Spinal cord (tissue), 10 donors: ENCODE data around the gene PCDHGA1. TPM values are rescaled to one million over a fixed set of nuclear protein-coding genes. Genes with fewer than 3 reads are reported as not detected.
"Not testable (repeated sequence)": the region's sequence is repeated elsewhere in the genome, so short reads cannot be mapped to it uniquely, and the experiment has no call there.

ENCODE experiments used
- DNase-seq, 6 donors: peaks; one replicate each; pipeline versions ENCODE4 v3.0.0 to v3.0.0-alpha.2; 2013 to 2015; ENCODE audit warnings: low spot score in 6 of 6, low read depth in 4 of 6
- H3K27ac ChIP-seq: one replicate; pipeline ENCODE4 v1.5.1; 2013; ENCODE audit warnings: low read depth, low read length, control low read depth
- H3K27me3 ChIP-seq: one replicate; pipeline ENCODE4 v1.6.1; 2013; ENCODE audit warnings: low read length; ENCODE audit not compliant: control insufficient read depth, insufficient read depth
- H3K36me3 ChIP-seq: one replicate; pipeline ENCODE4 v1.6.1; 2013; ENCODE audit warnings: low read length; ENCODE audit not compliant: control insufficient read depth, insufficient read depth
- H3K4me1 ChIP-seq: one replicate; pipeline ENCODE4 v1.6.1; 2013; ENCODE audit warnings: low read length; ENCODE audit not compliant: control insufficient read depth, insufficient read depth
- H3K4me3 ChIP-seq: one replicate; pipeline ENCODE4 v1.5.1; 2013; ENCODE audit warnings: low read depth, low read length, control low read depth
- H3K9me3 ChIP-seq: one replicate; pipeline ENCODE4 v1.6.1; 2013; ENCODE audit warnings: low read length; ENCODE audit not compliant: control insufficient read depth, insufficient read depth
- WGBS: methylation state at CpG from one replicate; pipeline ENCODE4 v1.1.5; 2013; ENCODE audit warnings: missing lambda C conversion rate; ENCODE audit not compliant: insufficient coverage; 5-methylcytosine and 5-hydroxymethylcytosine counted together
- polyA plus RNA-seq, 2 donors: library from polyadenylated mRNA; unstranded; fragments of 120-200 nt; gene quantifications; one replicate each; pipeline ENCODE4 v1.2.1, GENCODE V29; 2013; ENCODE audit not compliant: insufficient read length in 2 of 2
- total RNA-seq, 2 donors: library from RNA; depleted of rRNA in 1 of 2; stranded (reverse); fragments of 120-200 nt in 1 of 2; fragments of >200 nt in 1 of 2; gene quantifications; one replicate each; pipeline versions ENCODE4 v1.2.3 to v1.2.4, GENCODE V29; 2013 to 2014
- donor health status: healthy.

Gene PCDHGA1
- total and polyA plus RNA-seq, 4 donors = 1.4 to 3.8 (median 2.7) TPM

GRCh38 chr5:141420855-141421488 is 90.7 kb downstream of the PCDHGA1 start, which contains the start of gene PCDHGA11:
TSS of gene PCDHGA11 (plus strand) at chr5:141421051. CDS start at chr5:141421228, 177 bp downstream.
- peak within 1 kb of the TSS; percentile 26 for H3K4me3 ChIP-seq
- H3K36me3 ChIP-seq = peaks cover 26% of the 10 kb centered on the region
- 11% methylated on average over 34 of the region's 42 CpGs for WGBS
- H3K27me3 ChIP-seq = no peaks in the 10 kb centered on the region
- DNase-seq = peak in 2 of 6 donors; percentile 55 to 73
- H3K9me3 ChIP-seq = peaks cover 75% of the 10 kb centered on the region
- peaks cover 22% of the 10 kb centered on the region for H3K4me1 ChIP-seq
- H3K27ac ChIP-seq = no peak within 1 kb of the TSS

GRCh38 chr5:141421489-141421855 is 91.2 kb downstream of the PCDHGA1 start:
- whole genome bisulfite sequencing = 11% methylated on average over 7 of the region's 13 CpGs
- Histone ChIP-seq H3K9me3 (peaks cover 75% of the 10 kb centered on the region), H3K27me3 (no peaks in the 10 kb centered on the region), H3K4me3 (peak overlapping the region; percentile 26), H3K4me1 (peaks cover 22% of the 10 kb centered on the region), H3K36me3 (peaks cover 26% of the 10 kb centered on the region), H3K27ac (no peak overlapping the region)
- no peak for DNase-seq

GRCh38 chr5:141422742-141423291 is 92.5 kb downstream of the PCDHGA1 start:
- Histone ChIP-seq H3K36me3 (peaks cover 26% of the 10 kb centered on the region), H3K27me3 (no peaks in the 10 kb centered on the region), H3K4me1 (peaks cover 22% of the 10 kb centered on the region), H3K27ac (no peak overlapping the region), H3K9me3 (peaks cover 84% of the 10 kb centered on the region), H3K4me3 (no peak overlapping the region)
- no peak for DNase-seq
- 21% methylated on average over 42 of the region's 42 CpGs for WGBS

- Histone ChIP-seq H3K27ac (no peak overlapping the region), H3K4me1 (peaks cover 21% of the 10 kb centered on the region), H3K36me3 (peaks cover 19% of the 10 kb centered on the region), H3K4me3 (no peak overlapping the region), H3K27me3 (no peaks in the 10 kb centered on the region), H3K9me3 (peaks cover 65% of the 10 kb centered on the region)
- no peak for DNase-seq
- WGBS = 34% methylated on average over 53 of the region's 53 CpGs
Observed at GRCh38 chr5:141427783-141428426, 97.6 kb downstream of the PCDHGA1 start.

GRCh38 chr5:141430332-141431113 is 100.2 kb downstream of the PCDHGA1 start, which contains the start of gene PCDHGA12:
TSS of gene PCDHGA12 (plus strand) at chr5:141430507. CDS start at chr5:141430760, 253 bp downstream.
- Histone ChIP-seq H3K4me1 (peaks cover 17% of the 10 kb centered on the region), H3K27me3 (no peaks in the 10 kb centered on the region), H3K9me3 (peaks cover 56% of the 10 kb centered on the region), H3K36me3 (peaks cover 15% of the 10 kb centered on the region), H3K27ac (no peak within 1 kb of the TSS), H3K4me3 (peak within 1 kb of the TSS; percentile 5)
- DNase-seq = peak in 2 of 6 donors; percentile 39 to 61
- WGBS = 14% methylated on average over 31 of the region's 33 CpGs

GRCh38 chr5:141431286-141431685 is 101.0 kb downstream of the PCDHGA1 start:
- 15% methylated on average over 37 of the region's 37 CpGs for WGBS
- H3K36me3 ChIP-seq = peaks cover 15% of the 10 kb centered on the region
- no peak overlapping the region for H3K27ac ChIP-seq
- H3K4me3 ChIP-seq = peak overlapping the region; percentile 5
- peaks cover 49% of the 10 kb centered on the region for H3K9me3 ChIP-seq
- no peaks in the 10 kb centered on the region for H3K27me3 ChIP-seq
- H3K4me1 ChIP-seq = peaks cover 17% of the 10 kb centered on the region
- no peak for DNase-seq

GRCh38 chr5:141432308-141432707 is 102.0 kb downstream of the PCDHGA1 start:
- peaks cover 43% of the 10 kb centered on the region for H3K9me3 ChIP-seq

GRCh38 chr5:141432726-141433125 is 102.4 kb downstream of the PCDHGA1 start:
- not testable (repeated sequence) for H3K4me3 ChIP-seq, DNase-seq, H3K27me3 ChIP-seq, H3K27ac ChIP-seq
- WGBS = 17% methylated on average over 23 of the region's 29 CpGs
- H3K9me3 ChIP-seq = peaks cover 40% of the 10 kb centered on the region
- H3K4me1 ChIP-seq = peaks cover 17% of the 10 kb centered on the region
- peaks cover 12% of the 10 kb centered on the region for H3K36me3 ChIP-seq

More at GRCh38 chr5:141432308-141432707, 102.0 kb downstream of the PCDHGA1 start:
- H3K27ac ChIP-seq, DNase-seq, H3K4me3 ChIP-seq, H3K27me3 ChIP-seq: not testable (repeated sequence)
- H3K4me1 ChIP-seq = peaks cover 17% of the 10 kb centered on the region
- WGBS = 26% methylated on average over 30 of the region's 38 CpGs
- H3K36me3 ChIP-seq = peaks cover 15% of the 10 kb centered on the region

GRCh38 chr5:141434006-141434405 is 103.7 kb downstream of the PCDHGA1 start:
- peaks cover 38% of the 10 kb centered on the region for H3K9me3 ChIP-seq

More at GRCh38 chr5:141434006-141434405, 103.7 kb downstream of the PCDHGA1 start:
- Histone ChIP-seq H3K4me1 (peaks cover 17% of the 10 kb centered on the region), H3K36me3 (peaks cover 7% of the 10 kb centered on the region), H3K4me3 (no peak overlapping the region), H3K27me3 (no peaks in the 10 kb centered on the region), H3K27ac (no peak overlapping the region)
- DNase-seq = no peak
- WGBS = 100% methylated on average over 1 of the region's 2 CpGs
